HG03066 (cell line): ENCODE results near the gene SLC39A12.
"Not testable (repeated sequence)": the region's sequence is repeated elsewhere in the genome, so short reads cannot be mapped to it uniquely, and the experiment has no call there.

Source experiments
- ATAC-seq: cut with Tn5 transposase; IDR thresholded peaks from one replicate; pipeline ENCODE4 v1.9.1; 2021; ENCODE audit warnings: low read depth; ENCODE audit not compliant: unreplicated experiment

SLC39A12 gene

DNA sequence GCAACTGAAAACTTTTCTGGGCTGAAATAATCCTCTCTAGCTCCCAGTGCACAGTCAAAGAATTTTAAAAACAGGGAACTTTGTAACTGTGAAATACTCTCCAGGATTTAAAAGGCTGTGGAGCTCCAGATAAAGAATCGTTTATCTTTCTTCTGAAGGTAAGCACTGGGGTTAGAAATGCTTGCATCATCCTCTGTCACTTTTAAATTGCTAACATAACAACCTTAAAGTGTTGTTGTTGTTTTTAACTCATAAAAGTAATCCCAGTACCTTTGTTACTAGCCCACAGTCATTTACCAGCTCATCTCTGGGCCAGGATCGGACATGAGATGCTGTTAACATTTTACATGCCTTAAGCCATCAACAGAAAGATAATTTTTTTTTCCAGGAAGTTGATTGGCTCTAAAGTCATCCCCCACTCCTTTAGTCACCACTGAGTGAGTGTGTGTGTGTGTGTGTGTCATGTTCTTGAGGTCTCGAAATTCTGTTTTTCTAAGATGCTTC lies at the start of gene SLC39A12:
SLC39A12 (plus strand) TSS at position 51 of the 504 bp plus-strand sequence. CDS start 1,359 bp downstream, outside the sequence.
- no peak for ATAC-seq

- no peak for ATAC-seq
Observed at GRCh38 chr10:17904564-17904963, 47.2 kb upstream of the SLC39A12 start.

DNA sequence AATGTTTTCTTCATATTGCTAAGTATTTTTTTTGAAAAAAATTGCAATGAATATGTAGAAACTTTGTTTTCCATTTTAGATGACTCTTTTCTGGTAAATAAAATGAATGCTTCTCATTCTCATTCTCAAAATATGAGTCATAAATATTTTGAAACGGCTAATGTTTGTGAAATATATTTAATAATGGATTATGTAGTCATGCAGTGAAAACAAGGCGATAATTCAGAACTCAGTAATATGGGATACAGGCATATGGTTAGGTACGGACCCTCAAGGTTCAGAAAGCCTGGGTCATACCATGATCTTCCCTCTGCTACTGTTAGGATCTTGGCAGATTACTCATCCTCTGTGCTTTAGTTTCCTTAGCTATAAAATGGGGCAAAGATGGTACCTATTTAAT lies 46.2 kb upstream of the SLC39A12 start:
- ATAC-seq: no peak

DNA sequence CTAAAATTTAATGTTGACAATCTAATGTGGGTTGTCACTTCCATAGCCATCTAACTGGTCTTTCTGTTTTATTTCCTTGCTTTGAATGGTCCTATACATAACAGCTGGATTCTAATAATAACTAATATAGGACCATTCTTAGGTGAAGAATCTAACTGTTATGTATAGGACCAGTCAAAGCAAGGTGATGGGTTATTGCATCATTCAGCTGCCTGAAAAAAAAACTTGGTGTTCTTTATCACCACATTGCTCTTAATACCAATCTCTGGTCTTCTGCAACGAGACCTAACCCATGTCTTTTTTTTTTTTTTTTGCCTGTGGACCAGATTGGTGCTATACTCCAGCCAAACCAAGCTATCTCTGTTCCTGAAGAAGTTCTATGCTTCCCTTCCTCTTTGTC lies 45.7 kb upstream of the SLC39A12 start:
- ATAC-seq: no peak

- ATAC-seq: no peak
Observed at GRCh38 chr10:17907641-17908040, 44.1 kb upstream of the SLC39A12 start.

DNA sequence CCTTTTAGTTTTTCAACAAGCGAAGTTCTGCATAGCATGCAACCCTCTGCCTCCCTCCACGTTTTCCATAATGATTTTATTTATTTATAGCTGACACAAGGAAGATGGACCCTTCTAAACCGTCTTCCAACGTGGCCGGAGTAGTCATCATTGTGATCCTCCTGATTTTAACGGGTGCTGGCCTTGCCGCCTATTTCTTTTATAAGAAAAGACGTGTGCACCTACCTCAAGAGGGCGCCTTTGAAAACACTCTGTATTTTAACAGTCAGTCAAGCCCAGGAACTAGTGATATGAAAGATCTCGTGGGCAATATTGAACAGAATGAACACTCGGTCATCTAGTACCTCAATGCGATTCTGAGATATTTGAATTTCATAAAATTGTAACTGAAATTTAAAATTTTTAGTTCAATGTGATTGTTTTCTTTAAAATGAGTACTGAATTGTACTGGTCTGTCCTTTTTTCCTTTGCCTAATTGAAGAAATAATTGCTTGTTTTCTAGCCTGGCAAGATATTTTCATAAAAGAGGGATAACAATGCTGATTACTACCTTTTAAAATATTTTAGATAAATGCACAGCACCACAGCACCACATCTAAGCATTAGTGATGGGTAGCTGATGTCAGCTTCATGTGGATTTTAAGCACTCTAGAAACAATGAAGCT lies 41.5 kb upstream of the SLC39A12 start:
- ATAC-seq: no peak

DNA sequence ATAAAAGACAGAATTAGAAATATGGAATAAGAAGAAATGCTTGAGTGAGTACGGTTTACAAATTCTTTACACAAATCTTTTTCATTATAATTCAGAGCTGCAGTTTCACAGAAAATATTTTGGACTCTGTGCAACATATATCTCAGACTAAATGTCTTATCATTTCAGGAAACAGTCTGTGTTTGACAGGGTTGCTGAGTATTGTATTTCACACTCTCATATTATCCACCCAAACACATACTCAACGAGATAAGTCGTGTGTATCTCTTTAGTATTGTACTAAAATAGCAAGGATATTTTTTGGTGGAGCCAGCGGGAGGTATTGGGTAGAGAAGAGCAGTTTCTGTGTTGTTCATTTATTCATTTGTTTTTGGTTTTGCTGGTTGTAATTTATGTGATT lies 39.0 kb upstream of the SLC39A12 start:
- no peak for ATAC-seq

GRCh38 chr10:17913604-17914003 lies 38.1 kb upstream of the SLC39A12 start:
- no peak for ATAC-seq

GRCh38 chr10:17914169-17915045 lies 37.3 kb upstream of the SLC39A12 start:
- no peak for ATAC-seq

DNA sequence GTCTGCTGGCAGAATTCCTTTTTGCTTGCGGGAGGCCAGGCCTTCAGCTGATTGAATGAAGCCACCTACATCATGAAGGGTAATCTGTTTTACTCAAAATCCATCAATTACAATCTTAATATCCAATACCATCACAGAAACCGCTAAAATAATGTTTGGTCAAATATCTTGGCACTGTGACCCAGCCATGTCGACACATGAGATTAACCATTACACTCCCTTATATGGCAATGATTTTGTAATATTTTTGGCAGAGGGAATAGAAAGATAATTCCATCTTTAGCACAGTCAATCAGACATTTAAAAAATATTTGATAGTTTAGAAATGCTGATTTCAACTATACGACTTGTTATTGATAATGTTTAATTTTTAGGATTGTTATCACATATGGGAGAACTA lies 36.5 kb upstream of the SLC39A12 start:
- no peak for ATAC-seq

GRCh38 chr10:17918187-17918903 lies 33.4 kb upstream of the SLC39A12 start:
- no peak for ATAC-seq

DNA sequence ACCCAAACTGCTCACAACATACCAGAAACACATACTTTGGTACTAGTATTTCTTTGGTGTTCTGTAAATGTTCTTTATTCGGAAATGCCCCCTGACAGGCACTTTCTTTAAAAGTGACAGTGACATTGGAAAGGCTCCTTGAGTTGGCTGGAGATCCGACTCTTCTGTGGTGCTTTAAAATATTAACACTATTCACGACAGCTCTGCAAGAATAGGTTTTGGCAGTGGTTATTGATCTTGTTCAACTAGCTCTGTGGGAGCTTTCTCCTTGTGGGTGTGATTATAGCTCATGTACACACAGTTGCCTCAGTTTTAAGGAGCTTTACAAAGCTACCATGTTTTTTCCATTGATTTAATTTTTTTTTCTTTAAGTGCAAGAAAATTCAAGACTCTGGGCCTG lies 30.3 kb upstream of the SLC39A12 start:
- ATAC-seq: no peak

DNA sequence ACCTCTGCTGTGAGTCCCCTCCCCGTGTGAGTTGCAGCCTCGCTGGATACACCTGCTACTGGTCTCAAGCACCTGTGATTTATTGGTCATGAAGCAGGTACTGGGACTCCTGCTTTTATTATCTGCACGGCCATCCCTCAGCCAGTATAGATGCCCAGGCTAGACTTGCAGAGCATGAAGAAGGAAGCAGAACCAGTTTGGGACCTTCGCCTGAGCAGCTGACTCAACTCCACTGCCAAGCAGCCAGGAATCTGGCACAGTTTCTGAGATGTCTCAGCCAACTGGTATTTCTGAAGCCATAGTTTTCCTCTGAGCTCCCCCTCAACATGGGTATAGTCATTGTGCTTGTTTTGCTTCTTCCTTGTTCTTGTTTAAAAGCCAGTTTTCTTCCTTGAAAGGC lies 28.0 kb upstream of the SLC39A12 start:
- ATAC-seq: no peak

GRCh38 chr10:17943033-17943745 lies 8.5 kb upstream of the SLC39A12 start:
- no peak for ATAC-seq

DNA sequence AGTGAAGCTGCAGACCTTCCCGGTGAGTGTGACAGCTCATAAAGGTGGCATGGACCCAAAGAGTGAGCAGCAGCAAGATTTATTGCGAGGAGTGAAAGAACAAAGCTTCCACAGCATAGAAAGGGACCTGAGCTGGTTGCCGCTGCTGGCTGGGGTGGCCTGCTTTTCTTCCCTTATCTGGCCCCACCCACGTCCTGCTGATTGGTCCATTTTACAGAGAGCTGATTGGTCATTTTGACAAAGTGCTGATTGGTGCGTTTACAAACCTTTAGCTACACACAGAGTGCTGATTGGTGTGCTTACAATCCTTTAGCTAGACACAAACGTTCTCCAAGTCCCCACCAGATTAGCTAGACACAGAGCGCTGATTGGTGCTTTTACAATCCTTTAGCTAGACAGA lies 1.4 kb upstream of the SLC39A12 start:
- not testable (repeated sequence) for ATAC-seq

DNA sequence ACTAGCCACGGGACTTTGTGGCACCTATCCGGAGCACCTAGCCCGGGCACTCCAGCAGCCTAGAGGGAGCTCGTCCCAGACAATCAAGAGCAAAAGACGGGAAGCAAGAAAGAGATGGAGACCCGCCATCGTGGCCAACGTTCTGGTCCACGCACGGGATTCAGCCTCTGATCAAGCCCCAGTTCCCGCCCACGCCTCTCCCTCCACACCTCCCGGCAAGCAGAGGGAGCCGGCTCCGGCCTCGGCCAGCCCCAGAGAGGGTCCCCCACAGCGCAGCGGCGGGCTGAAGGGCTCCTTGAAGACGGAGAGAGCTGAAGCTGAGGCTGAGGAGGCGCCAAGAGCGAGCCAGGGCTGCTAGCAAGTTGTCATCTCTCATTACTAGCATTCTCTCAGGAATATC lies 992 bp upstream of the SLC39A12 start:
- no peak for ATAC-seq

DNA sequence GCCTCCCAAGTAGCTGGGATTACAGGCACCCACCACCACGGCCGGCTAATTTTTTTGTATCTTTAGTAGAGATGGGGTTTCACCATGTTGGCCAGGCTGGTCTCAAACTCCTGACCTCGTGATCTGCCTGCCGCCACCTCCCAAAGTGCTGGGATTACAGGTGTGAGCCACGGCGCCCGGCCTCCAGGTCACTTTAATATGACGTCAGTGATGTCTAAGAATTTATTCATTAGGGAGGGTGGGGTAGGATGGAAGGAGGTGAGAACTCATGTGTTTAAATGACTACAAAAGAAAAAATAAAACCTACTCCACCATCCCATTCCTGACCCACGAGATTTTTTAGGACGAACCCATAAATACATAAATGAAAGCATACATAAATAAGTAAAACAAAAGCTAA lies 2.7 kb downstream of the SLC39A12 start:
- ATAC-seq: not testable (repeated sequence)

GRCh38 chr10:17954861-17955260 lies 3.1 kb downstream of the SLC39A12 start:
- no peak for ATAC-seq

DNA sequence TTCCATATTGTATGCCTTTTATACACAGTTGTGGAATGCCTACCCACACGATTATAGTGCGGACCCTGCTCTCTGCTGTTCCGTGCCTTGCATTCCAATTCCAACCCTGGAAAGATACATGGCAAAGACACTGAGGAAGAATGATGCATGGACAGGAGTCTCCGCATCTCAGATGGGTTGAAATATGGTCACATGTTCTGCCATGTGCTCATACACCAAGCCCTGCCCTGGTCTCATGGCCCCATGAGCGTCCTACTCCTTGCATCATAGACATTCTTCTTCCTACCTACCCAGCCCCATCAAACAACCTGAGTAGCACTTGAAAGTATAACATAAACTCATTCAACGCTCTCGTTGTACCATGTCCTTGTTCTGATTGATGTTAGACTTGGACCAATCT lies 6.3 kb downstream of the SLC39A12 start:
- ATAC-seq: no peak

DNA sequence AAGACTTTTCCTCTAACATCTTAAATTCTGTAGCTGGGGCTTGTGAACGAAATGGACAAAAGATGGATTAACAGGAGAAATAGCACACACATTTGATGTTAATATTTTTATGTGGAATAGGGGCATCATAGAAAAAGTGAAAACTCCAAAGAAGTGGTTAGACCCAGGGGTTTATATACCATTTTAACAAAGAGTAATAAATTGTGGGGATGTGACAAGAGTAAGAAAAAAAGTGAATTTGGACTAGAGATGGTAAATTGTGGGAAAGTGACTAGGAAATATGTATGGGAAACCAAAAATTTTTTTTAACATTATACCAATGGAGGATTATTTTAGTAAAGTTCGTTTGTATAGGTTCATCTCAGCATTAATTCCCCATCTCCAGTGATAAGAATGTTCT lies 8.2 kb downstream of the SLC39A12 start:
- ATAC-seq: no peak
